H1 (cell line): Measurements from ENCODE around the gene C2orf74. TPM values are rescaled to one million over a fixed set of nuclear protein-coding genes. Genes with fewer than 3 reads are reported as not detected.

ENCODE experiments used
- CTCF ChIA-PET: fragments of 300-600 bp; sonication (Branson Sonifier 250); formaldehyde crosslinking; loops from one replicate; lab custom pipeline; 2021; ENCODE audit not compliant: partially characterized antibody; lab: Charles Lee
- POLR2A ChIA-PET: fragments of 300-600 bp; sonication (Branson Sonifier 250); formaldehyde crosslinking; loops from one replicate; lab custom pipeline; 2021; ENCODE audit warnings: inconsistent platforms; ENCODE audit not compliant: partially characterized antibody; lab: Charles Lee
- DNase-seq, 2 experiments: peaks; one replicate each; pipeline versions ENCODE4 v3.0.0 to v3.0.0-alpha.2; 2010 to 2022; ENCODE audit warnings: low spot score in 2 of 2, low read depth in 1 of 2, mixed read lengths in 1 of 2
- FAIRE-seq: peaks from 2 replicates; lab custom pipeline; 2011; peaks lifted over from hg19 to GRCh38; lab: Jason Lieb, UNC
- H2AFZ ChIP-seq: 2 replicates; pipeline ENCODE4 v1.8.1; 2012; ENCODE audit warnings: low read length, inconsistent platforms
- H2AK5ac ChIP-seq: 2 replicates; pipeline ENCODE4 v1.6.1; 2013; ENCODE audit warnings: low read depth, low read length
- H2BK120ac ChIP-seq: replicated peaks from 2 replicates; pipeline ENCODE3; 2013; ENCODE audit warnings: low read depth, low read length, inconsistent platforms
- H2BK12ac ChIP-seq: 2 replicates; pipeline ENCODE4 v1.6.1; 2013; ENCODE audit warnings: low read depth, low read length
- H2BK15ac ChIP-seq: 2 replicates; pipeline ENCODE4 v1.6.1; 2013; ENCODE audit warnings: low read length
- H2BK20ac ChIP-seq: 2 replicates; pipeline ENCODE4 v1.6.1; 2013; ENCODE audit warnings: low read length
- H2BK5ac ChIP-seq: 2 replicates; pipeline ENCODE4 v1.6.1; 2013; ENCODE audit warnings: low read depth, low read length
- H3K14ac ChIP-seq: 2 replicates; pipeline ENCODE4 v1.6.1; 2013; ENCODE audit warnings: inconsistent platforms; ENCODE audit not compliant: insufficient read length
- H3K18ac ChIP-seq: 2 replicates; pipeline ENCODE4 v1.6.1; 2013; ENCODE audit warnings: low read length; ENCODE audit errors: extremely low read depth
- H3K23ac ChIP-seq: 2 replicates; pipeline ENCODE4 v1.6.1; 2013; ENCODE audit warnings: inconsistent platforms; ENCODE audit not compliant: insufficient read length
- H3K23me2 ChIP-seq: 2 replicates; pipeline ENCODE4 v1.6.1; 2013; ENCODE audit warnings: low read depth, low read length
- H3K27ac ChIP-seq: 2 replicates; pipeline ENCODE4 v1.6.1; 2011; ENCODE audit warnings: low read depth, low read length, inconsistent platforms
- H3K27me3 ChIP-seq, 4 experiments: replicated peaks in 1 of 4; 1 replicate in 1 of 4; 2 replicates in 3 of 4; pipeline versions ENCODE4 v1.6.1 to v1.8.1; 2011 to 2013; ENCODE audit warnings: low read length in 3 of 4, mild to moderate bottlenecking in 3 of 4, inconsistent platforms in 2 of 4, mixed read lengths in 2 of 4, moderate library complexity in 1 of 4; ENCODE audit not compliant: control insufficient read depth in 3 of 4, insufficient read depth in 3 of 4; ENCODE audit errors: extremely low read depth in 1 of 4
- H3K36me3 ChIP-seq, 4 experiments: 2 replicates each; pipeline versions ENCODE4 v1.6.1 to v1.8.1; 2011 to 2013; ENCODE audit warnings: mild to moderate bottlenecking in 4 of 4, low read length in 3 of 4, moderate library complexity in 2 of 4, control low read depth in 1 of 4, inconsistent platforms in 1 of 4; ENCODE audit not compliant: insufficient read depth in 4 of 4, control insufficient read depth in 2 of 4
- H3K4ac ChIP-seq: replicated peaks from 2 replicates; pipeline ENCODE3; 2013; ENCODE audit warnings: low read length, low read depth, mixed read lengths, inconsistent platforms; ENCODE audit not compliant: insufficient read length
- H3K4me1 ChIP-seq, 4 experiments: replicated peaks in 1 of 4; 1 replicate in 1 of 4; 2 replicates in 3 of 4; pipeline versions ENCODE4 v1.6.1 to v1.8.1; 2011 to 2013; ENCODE audit warnings: low read length in 3 of 4, inconsistent platforms in 2 of 4, mixed read lengths in 1 of 4; ENCODE audit not compliant: insufficient read depth in 4 of 4, control insufficient read depth in 3 of 4
- H3K4me2 ChIP-seq, 2 experiments: 2 replicates each; pipeline versions ENCODE4 v1.6.1 to v1.8.1; 2011 to 2013; ENCODE audit warnings: low read depth in 2 of 2, low read length in 2 of 2, control low read depth in 1 of 2, inconsistent platforms in 1 of 2, mild to moderate bottlenecking in 1 of 2; ENCODE audit not compliant: insufficient read depth in 1 of 2
- H3K4me3 ChIP-seq, 4 experiments: fragments of 200-600, 300-600 bp in 1 of 4; sonication (generic), shearing (Covaris generic), sonication (Bioruptor Twin) in 1 of 4; 2 replicates each; pipeline versions ENCODE4 v1.5.1 to v1.8.1; 2011 to 2016; ENCODE audit warnings: low read length in 4 of 4, low read depth in 3 of 4, control low read depth in 2 of 4, inconsistent platforms in 2 of 4, mild to moderate bottlenecking in 2 of 4, mixed read lengths in 1 of 4, moderate library complexity in 1 of 4; ENCODE audit not compliant: insufficient read depth in 2 of 4; ENCODE audit errors: extremely low read depth in 1 of 4
- H3K56ac ChIP-seq: replicated peaks from 2 replicates; pipeline ENCODE3; 2013; ENCODE audit warnings: low read depth, mild to moderate bottlenecking, mixed read lengths, low read length, inconsistent platforms; ENCODE audit not compliant: insufficient read length
- H3K79me1 ChIP-seq: 2 replicates; pipeline ENCODE4 v1.6.1; 2013; ENCODE audit warnings: low read depth, low read length, control low read depth
- H3K79me2 ChIP-seq, 2 experiments: 2 replicates each; pipeline versions ENCODE4 v1.6.1 to v1.8.1; 2012 to 2013; ENCODE audit warnings: low read length in 2 of 2, mild to moderate bottlenecking in 2 of 2, inconsistent platforms in 1 of 2; ENCODE audit not compliant: insufficient read depth in 2 of 2, control insufficient read depth in 1 of 2
- H3K9ac ChIP-seq, 4 experiments: replicated peaks in 1 of 4; 1 replicate in 1 of 4; 2 replicates in 3 of 4; pipeline versions ENCODE4 v1.6.1 to v1.8.1; 2011 to 2013; ENCODE audit warnings: low read depth in 3 of 4, low read length in 3 of 4, control low read depth in 2 of 4, mild to moderate bottlenecking in 2 of 4, moderate library complexity in 2 of 4, inconsistent platforms in 1 of 4; ENCODE audit errors: extremely low read depth in 1 of 4
- H3K9me3 ChIP-seq, 2 experiments: 2 replicates each; pipeline versions ENCODE4 v1.6.1 to v1.8.1; 2012 to 2013; ENCODE audit warnings: mild to moderate bottlenecking in 2 of 2, moderate library complexity in 2 of 2, control low read depth in 1 of 2, inconsistent platforms in 1 of 2, low read depth in 1 of 2, low read length in 1 of 2, mixed read lengths in 1 of 2; ENCODE audit not compliant: insufficient read depth in 2 of 2
- H4K20me1 ChIP-seq, 2 experiments: replicated peaks in 1 of 2; 2 replicates each; pipeline versions ENCODE3 to v1.8.1; 2011 to 2013; ENCODE audit warnings: inconsistent platforms in 2 of 2, low read length in 2 of 2, mild to moderate bottlenecking in 1 of 2; ENCODE audit not compliant: insufficient read depth in 2 of 2, control insufficient read depth in 1 of 2
- H4K5ac ChIP-seq: 2 replicates; pipeline ENCODE4 v1.6.1; 2013; ENCODE audit warnings: low read length, low read depth, mixed read lengths, inconsistent platforms; ENCODE audit not compliant: insufficient read length
- H4K8ac ChIP-seq: 2 replicates; pipeline ENCODE4 v1.8.0; 2013; ENCODE audit warnings: mild to moderate bottlenecking, moderate library complexity, low read length, inconsistent platforms; ENCODE audit not compliant: insufficient read depth; ENCODE audit errors: extremely low read depth
- H4K91ac ChIP-seq: replicated peaks from 2 replicates; pipeline ENCODE3; 2013; ENCODE audit warnings: low read length, mixed read lengths, inconsistent platforms; ENCODE audit not compliant: insufficient read length
- FOSL1 ChIP-seq: IDR thresholded peaks from 2 replicates; pipeline ENCODE4 v1.6.1; 2011; ENCODE audit warnings: mild to moderate bottlenecking, low read depth, low read length, moderate library complexity; ENCODE audit not compliant: insufficient read depth
- KDM4A ChIP-seq: IDR thresholded peaks from one replicate; pipeline ENCODE4 v1.7.1; 2012; ENCODE audit warnings: low read depth, mild to moderate bottlenecking, moderate library complexity, low read length, inconsistent platforms; ENCODE audit not compliant: severe bottlenecking
- POLR2A ChIP-seq, 2 experiments: IDR thresholded peaks; 1 replicate in 1 of 2; 2 replicates in 1 of 2; pipeline ENCODE4 v1.6.1; 2011; ENCODE audit warnings: low read depth in 2 of 2, low read length in 2 of 2, mild to moderate bottlenecking in 2 of 2; ENCODE audit errors: control extremely low read depth in 1 of 2
- SAP30 ChIP-seq: fragments of 300-600 bp; sonication (generic); IDR thresholded peaks from 2 replicates; pipeline ENCODE4 v1.7.1; 2012; ENCODE audit warnings: low read length, moderate library complexity, mild to moderate bottlenecking, inconsistent platforms; ENCODE audit not compliant: insufficient read depth, insufficient replicate concordance
- SP2 ChIP-seq: IDR thresholded peaks from 2 replicates; pipeline ENCODE4 v1.6.1; 2012; ENCODE audit warnings: mild to moderate bottlenecking, low read length, inconsistent platforms
- SP4 ChIP-seq: IDR thresholded peaks from 2 replicates; pipeline ENCODE4 v1.6.1; 2012; ENCODE audit warnings: low read length, inconsistent platforms
- whole genome bisulfite sequencing, 2 experiments: shearing (Covaris generic) in 1 of 2; methylation state at CpG; one replicate each; pipeline versions ENCODE4 v1.1.6 to v1.1.7; 2013 to 2015; ENCODE audit warnings: low lambda C conversion rate in 2 of 2, mixed read lengths in 2 of 2, inconsistent platforms in 1 of 2, low coverage in 1 of 2, missing lambda C conversion rate in 1 of 2; ENCODE audit not compliant: insufficient replicate concordance in 2 of 2, insufficient coverage in 1 of 2, insufficient read length in 1 of 2; ENCODE audit errors: extremely low coverage in 1 of 2, missing lambda C conversion rate in 1 of 2; 5-methylcytosine and 5-hydroxymethylcytosine counted together
- polyA plus RNA-seq, 7 experiments: library from polyadenylated mRNA; depleted of rRNA in 3 of 7; stranded (reverse) in 5 of 7; unstranded in 2 of 7; fragments of >200 nt in 5 of 7; fragments of 200-250 nt in 2 of 7; gene quantifications; 1 replicate in 5 of 7; 2 replicates in 1 of 7; 4 replicates in 1 of 7; pipeline versions ENCODE4 v1.2.1 to v1.2.3, GENCODE V29; 2011 to 2013; ENCODE audit warnings: missing spikeins in 2 of 7, mixed read lengths in 2 of 7
- total RNA-seq: library from RNA; stranded (reverse); fragmentation: NEBNext Ultra II Directional; extraction: Animal tissue kit (Norgen Biotek cat#: 25700); gene quantifications from 2 replicates; pipeline ENCODE4 v1.2.1, GENCODE V29; 2021

Gene C2orf74
- total and polyA plus RNA-seq, 2 of the 8 experiments (the other 6 are each of a cell fraction or from before 2014, with no cell fraction given) = 2.6 to 9.3 TPM

DNA sequence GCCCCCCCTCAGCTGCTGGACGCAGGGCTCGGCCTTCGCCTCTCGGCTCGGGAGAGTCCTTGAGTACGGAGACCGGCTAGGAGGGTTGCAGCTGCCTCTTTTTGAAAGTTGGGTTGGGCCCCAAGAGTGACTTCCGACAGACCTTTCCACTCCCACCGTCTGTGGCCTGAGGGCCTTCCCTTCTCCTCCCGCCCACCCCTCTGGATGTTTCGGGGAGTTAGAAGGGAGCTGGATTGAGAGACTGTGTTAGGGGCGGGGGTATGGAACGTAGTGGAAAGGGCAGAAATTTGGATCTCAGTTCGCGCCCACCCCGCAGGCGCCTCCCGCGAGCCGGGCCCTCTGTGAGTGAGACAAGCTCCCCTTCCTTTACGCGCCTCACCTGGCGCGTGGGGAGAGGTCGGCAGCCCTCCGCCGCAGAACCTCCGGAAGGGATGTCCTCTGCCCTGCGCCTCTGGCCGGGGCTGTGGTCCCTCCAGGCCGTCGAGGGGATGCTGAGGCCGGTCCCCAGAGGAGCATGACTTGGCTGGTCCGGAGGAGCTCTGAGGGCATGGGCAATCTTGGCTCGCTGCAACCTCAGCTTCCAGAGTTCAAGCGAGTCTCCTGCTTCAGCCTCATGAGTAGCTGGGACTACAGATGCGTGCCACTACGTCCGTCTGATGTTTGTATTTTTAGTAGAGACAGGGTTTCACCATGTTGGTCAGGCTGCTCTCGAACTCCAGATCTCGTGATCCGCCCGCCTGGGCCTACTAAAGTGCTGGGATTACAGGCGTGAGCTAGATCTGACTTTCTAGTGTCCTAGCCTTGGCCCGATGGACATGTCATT is 15.9 kb downstream of the C2orf74 start:
- Histone ChIP-seq H3K9ac (peak overlapping the region; percentile 79 to 89 (median 86)), H3K23ac (no peak overlapping the region), H2BK5ac (peak overlapping the region; percentile 0; the same call in 1 of the 2 replicates), H3K4ac (no peak overlapping the region), H3K27me3 (peaks cover 0 to 5% (median 2%) of the 10 kb centered on the region in 4 experiments; a peak in 6 of 7 replicates), H3K27ac (peak overlapping the region; percentile 89; the same call in 1 of the 2 replicates), H3K4me2 (peak overlapping the region; percentile 63 to 80), H2BK15ac (no peak overlapping the region), H3K4me3 (peak overlapping the region; percentile 51 to 95 (median 76)), H3K36me3 (peaks cover 2 to 30% (median 10%) of the 10 kb centered on the region in 4 experiments; a peak in 4 of 8 replicates), H3K79me1 (peaks cover 7% of the 10 kb centered on the region; the same call in 1 of the 2 replicates), H4K5ac (no peak overlapping the region), H2AFZ (0 out of 2 replicates have a peak overlapping the region, but pooled peaks have one; percentile 9), H3K9me3 (no peaks in the 10 kb centered on the region), H3K79me2 (peaks cover 3 to 7% of the 10 kb centered on the region in 2 experiments; a peak in 1 of 4 replicates), H3K14ac (no peak overlapping the region)
- POLR2A ChIA-PET = interaction anchor here (0.6 to 2.7 kb wide), 18 partner anchors 9 to 586 kb away, joined by 3 to 13 read pairs (median 4); partner anchors contain the start of genes PEX13 and PUS10
- FAIRE-seq (no peak), DNase-seq (peak in 1 of 2 experiments; percentile 64)
- TF ChIP-seq FOSL1 (no peak), KDM4A (peak; percentile 1), POLR2A (IDR thresholded peaks at IDR 0.05; ENCODE audit: control extremely low read depth in 1 of 2, low read depth in 2 of 2, low read length in 2 of 2) (peak in 1 of 2 experiments; percentile 1; a peak in 1 of 3 replicates), SP4 (no peak), SAP30 (no peak), SP2 (no peak)
- TF ChIP-seq, all 59 proteins: peak for 2
- Histone ChIP-seq H2BK20ac (no peak overlapping the region), H3K18ac (peak overlapping the region; percentile 4; the same call in 1 of the 2 replicates), H4K20me1 (peaks cover 2% of the 10 kb centered on the region in 2 experiments), H4K91ac (no peak overlapping the region), H2BK120ac (no peak overlapping the region), H3K56ac (no peak overlapping the region), H2AK5ac (no peak overlapping the region), H4K8ac (peak overlapping the region; percentile 84), H2BK12ac (no peak overlapping the region), H3K4me1 (peaks cover 5 to 11% (median 7%) of the 10 kb centered on the region in 4 experiments; a peak in 6 of 7 replicates), H3K23me2 (peaks cover 10% of the 10 kb centered on the region)
- WGBS, 2 experiments = 44% methylated on average over 40 of the region's 45 CpGs; no CpG with 5 or more reads in 1 of the 2 experiments
- CTCF ChIA-PET = interaction anchor here (0.6 to 1.5 kb wide), 2 partner anchors 11 to 23 kb away, joined by 3 to 4 read pairs; no protein-coding TSS in a partner anchor
